ENCODE data around the gene CLDN15.
"Not testable (repeated sequence)": the region's sequence is repeated elsewhere in the genome, so short reads cannot be mapped to it uniquely, and the experiment has no call there.

Gene CLDN15

GRCh38 chr7:101218236-101219125, 19.1 kb downstream of the CLDN15 start:
- DNase-seq = no peak

GRCh38 chr7:101217388-101218235, 20.0 kb downstream of the CLDN15 start, which contains the start of the genes PLOD3 and ZNHIT1:
TSS of gene PLOD3 (minus strand) at chr7:101217581. CDS start at chr7:101217274, 307 bp downstream.
TSS of gene ZNHIT1 (plus strand) at chr7:101218165. CDS start at chr7:101218196, 31 bp downstream.
- DNase-seq = peak; percentile 98 to 100

- no peak for DNase-seq
These were observed 20.7 kb downstream of the CLDN15 start for GRCh38 chr7:101216860-101217387.

GRCh38 chr7:101216001-101216859, 21.4 kb downstream of the CLDN15 start:
- DNase-seq = no peak

DNA sequence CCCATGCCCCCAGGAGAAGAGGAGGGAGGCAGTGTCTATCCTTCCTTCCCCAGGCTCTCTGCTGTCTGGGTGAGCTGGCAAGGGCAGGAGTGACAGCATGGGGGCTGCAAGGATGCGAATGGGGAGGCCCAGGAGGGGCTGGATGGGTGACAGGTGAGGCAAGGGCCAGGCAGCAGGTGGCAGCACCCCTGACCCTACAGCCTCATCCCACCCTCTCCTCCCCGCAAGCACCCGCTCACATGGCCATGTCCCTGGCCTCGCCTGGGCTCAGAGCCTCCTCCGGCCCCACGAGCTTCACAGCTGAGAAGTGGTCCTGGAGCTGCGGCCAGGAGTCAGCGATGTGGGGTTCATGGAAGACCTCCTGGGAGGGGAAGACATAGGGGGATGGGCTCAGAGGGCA, 25.6 kb downstream of the CLDN15 start:
- DNase-seq = no peak

DNA sequence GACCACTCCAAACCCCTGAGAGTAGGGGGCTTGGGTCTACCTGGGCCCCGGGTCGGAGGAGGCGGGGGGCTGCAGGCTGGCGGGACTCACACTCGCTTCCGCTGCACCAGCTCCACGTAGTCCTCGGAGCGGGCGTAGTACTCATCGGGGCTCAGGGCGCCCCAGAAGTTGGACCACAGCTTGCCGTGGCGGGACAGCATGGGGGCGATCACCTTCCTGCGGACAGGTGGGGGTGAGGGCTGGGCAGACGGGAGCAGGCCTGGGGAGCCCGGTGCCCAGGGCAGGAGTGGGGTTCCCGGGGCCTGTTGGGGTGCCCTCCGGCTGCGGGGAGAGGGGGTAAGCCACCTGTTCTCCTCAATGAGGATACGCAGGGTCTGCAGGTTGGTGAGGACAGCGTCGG, 26.1 kb downstream of the CLDN15 start:
- DNase-seq = no peak

GRCh38 chr7:101210143-101210542, 27.5 kb downstream of the CLDN15 start:
- no peak for DNase-seq

- DNase-seq = no peak
These were observed 28.8 kb downstream of the CLDN15 start for GRCh38 chr7:101208794-101209193.

- no peak for DNase-seq
These were observed 30.1 kb downstream of the CLDN15 start for GRCh38 chr7:101207459-101207858.

DNA sequence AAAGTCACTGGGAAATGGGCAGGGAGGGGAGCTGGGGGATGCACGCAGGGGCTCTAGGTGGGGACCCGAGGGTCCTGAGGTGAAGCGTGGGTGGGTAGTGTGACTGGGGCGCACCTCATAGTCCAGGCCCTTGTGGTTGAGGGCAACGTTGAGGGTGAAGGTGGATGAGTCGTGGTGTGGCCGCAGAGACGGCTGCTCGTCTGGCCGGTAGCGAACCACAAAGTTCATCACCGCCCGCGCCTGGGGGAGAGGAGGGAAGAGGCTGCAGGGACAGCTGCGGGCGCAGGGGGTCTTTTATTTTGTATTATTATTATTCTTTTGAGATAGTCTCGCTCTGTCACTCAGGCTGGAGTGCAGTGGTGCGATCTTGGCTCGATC, 30.9 kb downstream of the CLDN15 start:
- no peak for DNase-seq

- no peak for DNase-seq
These were observed 31.5 kb downstream of the CLDN15 start for GRCh38 chr7:101205901-101206664.

- DNase-seq = not testable (repeated sequence)
These were observed 33.6 kb downstream of the CLDN15 start for GRCh38 chr7:101203740-101204738.

- DNase-seq = no peak
These were observed 35.0 kb downstream of the CLDN15 start for GRCh38 chr7:101202603-101202918.

GRCh38 chr7:101201695-101202602, 35.7 kb downstream of the CLDN15 start:
- no peak for DNase-seq

DNA sequence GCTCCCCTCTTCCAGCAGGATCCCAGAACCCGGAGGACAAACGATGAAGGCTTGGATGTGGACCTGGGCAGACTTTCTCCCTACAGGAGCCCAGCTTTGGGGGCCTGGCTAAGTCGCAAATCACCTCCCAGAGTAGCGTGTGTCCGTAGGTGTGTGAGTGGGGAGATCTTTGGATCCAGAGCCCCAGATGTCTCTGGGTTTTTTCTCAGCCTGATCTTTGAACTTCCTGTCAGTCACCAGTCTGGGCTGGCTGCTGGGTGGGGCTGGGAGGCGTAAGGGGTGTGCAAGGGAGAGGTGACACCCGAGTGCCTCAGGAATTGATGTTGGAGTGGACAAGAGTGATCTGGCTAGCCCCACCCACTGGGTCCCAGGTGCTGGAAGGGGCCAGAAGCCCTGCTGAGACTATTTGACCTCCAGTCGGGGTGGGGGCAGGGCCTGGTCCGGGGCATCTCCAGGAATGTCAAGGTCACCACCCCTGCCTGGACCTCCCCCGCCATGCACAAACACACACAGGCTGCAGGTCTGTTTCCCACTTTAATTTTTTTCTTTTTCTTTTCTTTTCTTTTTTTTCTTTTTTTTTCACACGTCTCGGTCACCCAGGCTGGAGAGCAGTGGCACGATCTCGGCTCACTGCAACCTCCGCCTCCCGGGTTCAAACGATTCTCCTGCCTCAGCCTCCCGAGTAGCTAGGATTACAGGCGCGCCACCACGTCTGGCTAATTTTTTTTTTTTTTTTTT, 36.6 kb downstream of the CLDN15 start, which contains the start of gene MOGAT3:
MOGAT3 (minus strand) TSS at position 175 of the 738 bp plus-strand sequence. CDS start 182 bp downstream, outside the sequence.
- DNase-seq = no peak

DNA sequence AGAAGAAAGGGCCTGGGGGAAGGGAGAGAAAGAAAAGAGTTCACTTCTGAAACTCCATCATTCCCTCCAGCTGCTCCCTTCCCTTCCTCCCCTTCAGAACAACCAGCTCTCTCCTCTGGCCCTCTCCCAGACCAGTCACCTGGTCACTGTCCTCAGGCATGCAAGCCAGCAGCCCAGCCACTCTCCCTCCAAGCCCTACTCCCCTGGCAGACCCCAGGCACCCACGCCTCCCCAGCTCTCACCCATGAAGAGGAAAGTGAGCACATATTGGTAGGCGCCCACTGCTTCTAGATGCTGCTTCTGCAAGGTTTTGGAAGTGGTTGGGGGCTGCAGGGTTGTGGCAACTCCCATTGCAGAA, 37.1 kb downstream of the CLDN15 start:
- DNase-seq = no peak

DNA sequence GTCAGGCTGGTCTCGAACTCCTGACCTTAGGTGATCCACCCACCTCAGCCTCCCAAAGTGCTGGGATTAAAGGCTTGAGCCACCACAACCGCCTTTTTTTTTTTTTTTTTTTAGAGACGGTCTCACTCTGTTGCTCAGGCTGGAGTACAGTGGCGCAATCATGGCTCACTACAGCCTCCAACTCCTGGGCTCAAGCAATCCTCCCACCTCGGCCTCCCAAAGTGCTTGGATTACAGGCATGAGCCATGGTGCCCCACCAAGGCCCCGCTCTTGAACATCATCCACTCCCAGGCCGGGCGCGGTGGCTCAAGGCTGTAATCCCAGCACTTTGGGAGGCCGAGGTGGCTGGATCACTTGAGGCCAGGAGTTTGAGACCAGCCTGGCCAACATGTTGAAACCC, 38.1 kb downstream of the CLDN15 start:
- DNase-seq = not testable (repeated sequence)

DNA sequence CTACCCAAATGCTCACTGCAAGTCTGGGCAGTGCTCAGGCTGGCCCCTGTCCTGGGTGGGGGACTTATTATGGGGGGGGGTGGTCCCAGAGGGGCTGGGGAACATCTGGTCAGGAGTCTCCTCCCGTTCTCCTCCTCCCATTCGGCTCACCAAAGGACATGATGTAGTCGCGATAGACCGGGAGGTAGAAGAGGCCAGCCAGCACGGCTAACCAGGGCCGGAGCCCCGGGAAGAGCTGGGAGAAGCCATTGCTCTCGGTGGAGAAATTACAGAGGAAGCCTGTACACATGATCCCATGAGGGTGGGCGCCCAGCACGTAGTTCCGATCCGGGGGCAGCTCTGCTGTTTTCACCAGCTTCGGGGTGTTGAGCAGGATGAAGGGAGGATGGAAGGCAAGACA, 39.1 kb downstream of the CLDN15 start:
- DNase-seq = no peak

DNA sequence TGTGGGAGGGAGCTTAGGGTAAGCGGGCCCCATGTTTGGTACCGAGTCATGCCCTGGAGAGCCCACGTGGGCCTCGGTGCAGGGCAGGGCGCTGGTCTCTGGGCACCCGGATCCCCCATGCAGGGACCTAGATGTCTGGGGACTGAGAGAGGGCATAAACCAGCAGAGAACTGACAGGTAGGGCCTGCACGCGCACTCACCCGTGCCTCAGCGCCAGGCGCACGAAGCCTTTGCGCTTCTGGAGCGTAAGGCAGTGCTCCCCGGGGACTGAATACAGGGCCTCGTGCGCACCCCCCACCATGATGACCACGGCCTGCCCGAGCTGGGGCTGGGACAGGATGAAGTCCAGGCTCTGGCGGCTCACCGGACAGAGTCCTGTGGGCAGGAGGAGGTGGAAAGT, 39.6 kb downstream of the CLDN15 start:
- DNase-seq = no peak

Measured in NCI-H1930 (cell line).